GM19043 (cell line): ENCODE measurements around the gene RAB40A.
A peak's percentile ranks its signal among the peaks of the same experiment; 100 is the strongest.

Source experiments
- ATAC-seq: cut with Tn5 transposase; IDR thresholded peaks from one replicate; pipeline ENCODE4 v1.9.1; 2021; ENCODE audit warnings: low read depth; ENCODE audit not compliant: unreplicated experiment

RAB40A gene

DNA sequence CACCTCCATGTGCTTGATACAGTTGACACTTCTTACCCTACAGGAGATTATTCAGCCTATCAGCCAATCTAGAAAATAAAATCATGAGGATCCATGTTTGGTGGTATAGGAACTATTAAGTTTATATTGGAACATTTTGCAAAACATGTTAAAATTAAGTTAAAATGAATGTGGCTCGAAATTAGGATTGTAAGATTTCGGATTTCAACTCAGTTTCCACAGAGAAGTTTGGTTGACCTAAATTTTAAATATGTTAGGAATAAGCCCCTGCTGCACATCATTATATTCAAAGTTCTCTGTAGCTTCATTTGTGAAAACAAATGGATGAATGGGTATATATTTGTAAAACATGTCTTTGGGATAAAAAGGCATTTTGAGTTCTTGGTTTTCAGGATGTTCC, at the start of gene RAB40A:
Gene RAB40A, minus strand, starts transcription at position 101 of the 400 bp plus-strand sequence. CDS start 18,733 bp downstream, outside the sequence.
- no peak for ATAC-seq

- ATAC-seq = no peak
Observed at GRCh38 chrX:103565752-103566151, 46.5 kb upstream of the RAB40A start.

- ATAC-seq = no peak
Observed at GRCh38 chrX:103565197-103565596, 45.9 kb upstream of the RAB40A start.

GRCh38 chrX:103562801-103563200, 43.5 kb upstream of the RAB40A start:
- ATAC-seq = no peak

GRCh38 chrX:103560256-103560655, 41.0 kb upstream of the RAB40A start:
- ATAC-seq = no peak

DNA sequence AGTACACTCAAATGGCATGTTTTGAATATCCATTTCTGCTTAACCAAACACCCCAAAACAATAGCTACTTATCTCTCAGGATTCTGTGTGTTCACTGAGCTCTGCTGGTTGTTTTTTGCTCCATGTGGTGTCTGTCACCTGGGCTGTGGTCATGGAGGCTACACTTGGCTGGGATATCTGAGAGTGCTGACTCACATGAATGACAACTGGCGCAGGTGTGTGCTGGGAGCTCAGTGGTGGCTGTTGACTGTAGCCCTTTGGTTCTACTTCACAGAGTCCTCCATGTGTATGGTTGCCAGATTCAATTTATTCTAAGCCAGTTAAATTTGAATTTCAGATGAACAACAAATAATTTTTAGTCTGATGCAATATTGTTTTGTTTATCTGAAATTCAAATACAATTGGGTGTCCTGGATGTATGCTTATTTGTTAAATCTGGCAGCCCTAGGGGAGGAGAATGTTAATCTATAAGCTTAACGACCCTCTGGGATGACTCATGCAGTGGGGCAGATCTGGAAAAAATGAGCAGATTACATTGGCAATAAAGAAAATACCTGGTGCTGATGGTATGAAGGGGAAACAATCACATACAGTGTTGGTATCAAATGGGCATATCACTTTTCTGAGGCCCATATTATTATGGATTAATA, 37.8 kb upstream of the RAB40A start:
- ATAC-seq = no peak

GRCh38 chrX:103554687-103555424, 35.6 kb upstream of the RAB40A start:
- peak; percentile 97 for ATAC-seq

- no peak for ATAC-seq
Observed at GRCh38 chrX:103552236-103552635, 32.9 kb upstream of the RAB40A start.

DNA sequence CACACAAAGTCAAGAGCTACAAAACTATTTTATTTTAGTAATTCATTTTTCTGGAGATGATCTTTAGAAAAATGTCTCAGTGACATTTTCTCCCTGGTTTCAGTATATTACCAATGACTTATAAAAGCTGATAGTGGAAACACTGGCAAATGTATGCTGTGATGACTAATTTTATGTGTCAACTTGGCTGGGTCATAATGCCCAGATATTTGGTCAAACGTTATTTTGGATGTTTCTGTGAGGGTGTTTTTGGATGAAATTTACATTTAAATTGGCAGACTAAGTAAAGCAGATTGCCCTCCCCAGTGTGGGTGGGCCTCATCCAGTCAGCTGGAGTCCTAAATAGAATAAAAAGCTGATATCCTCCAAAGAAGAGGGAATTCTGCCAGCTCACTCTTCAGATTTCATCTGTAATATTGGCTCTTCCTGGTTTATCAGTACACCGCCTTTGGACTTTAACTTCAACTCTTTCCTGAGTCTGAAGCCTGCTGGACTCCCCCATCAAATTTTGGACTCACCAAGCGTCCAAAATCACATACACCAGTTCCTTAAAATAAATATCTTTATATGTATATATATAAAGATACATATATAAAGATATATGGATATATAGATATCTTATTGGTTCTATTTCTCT, 31.2 kb upstream of the RAB40A start:
- no peak for ATAC-seq

- no peak for ATAC-seq
Observed at GRCh38 chrX:103549916-103550315, 30.6 kb upstream of the RAB40A start.

- ATAC-seq = no peak
Observed at GRCh38 chrX:103540145-103540544, 20.9 kb upstream of the RAB40A start.

- no peak for ATAC-seq
Observed at GRCh38 chrX:103539695-103540094, 20.4 kb upstream of the RAB40A start.

- no peak for ATAC-seq
Observed at GRCh38 chrX:103538728-103539127, 19.4 kb upstream of the RAB40A start.

GRCh38 chrX:103537871-103538387, 18.6 kb upstream of the RAB40A start:
- ATAC-seq = no peak

- ATAC-seq = no peak
Observed at GRCh38 chrX:103536732-103537131, 17.4 kb upstream of the RAB40A start.

- no peak for ATAC-seq
Observed at GRCh38 chrX:103536071-103536470, 16.8 kb upstream of the RAB40A start.

DNA sequence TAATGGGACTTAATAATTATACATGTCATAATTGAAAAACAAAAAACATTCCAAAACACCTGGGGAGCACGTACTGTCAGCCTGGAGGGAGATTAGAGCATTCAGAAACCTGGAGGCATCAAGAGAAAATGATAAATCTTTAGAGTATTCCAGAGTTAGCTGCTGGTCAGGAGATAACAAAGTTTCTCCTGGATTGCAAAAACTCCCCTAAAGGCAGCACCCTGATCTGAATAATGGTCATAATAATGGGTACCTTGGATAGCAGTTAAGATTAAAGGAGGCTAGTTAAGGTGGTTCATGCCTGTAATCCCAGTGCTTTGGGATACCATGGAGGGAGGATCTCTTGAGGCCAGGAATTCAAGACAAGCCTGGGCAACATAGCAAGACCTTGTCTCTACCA, 15.9 kb upstream of the RAB40A start:
- ATAC-seq = no peak

- peak; percentile 85 for ATAC-seq
Observed at GRCh38 chrX:103533511-103534216, 14.4 kb upstream of the RAB40A start.

DNA sequence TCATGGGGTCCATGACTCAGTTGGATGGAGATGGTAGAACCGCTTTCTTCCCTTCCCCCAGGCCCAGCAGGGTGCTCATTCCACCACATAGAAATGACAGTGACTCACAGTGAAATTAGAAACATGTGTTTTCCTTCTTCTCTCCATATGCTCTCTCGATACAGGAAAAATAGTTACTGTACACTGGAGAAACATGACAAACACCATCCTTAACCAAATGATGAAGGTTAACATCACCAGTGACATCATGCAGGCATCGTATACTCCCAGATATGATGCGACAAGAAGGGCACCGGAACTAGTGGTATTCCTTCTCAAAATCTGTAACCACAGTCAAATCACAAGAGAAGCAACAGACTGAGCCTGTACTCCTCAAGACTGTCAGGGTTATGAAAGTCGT, 11.7 kb upstream of the RAB40A start:
- ATAC-seq = no peak

GRCh38 chrX:103530545-103530944, 11.3 kb upstream of the RAB40A start:
- no peak for ATAC-seq

- ATAC-seq = no peak
Observed at GRCh38 chrX:103529550-103529949, 10.3 kb upstream of the RAB40A start.
